HepG2 (cell line): ENCODE measurements around the gene SLC2A10. TPM values are rescaled to one million over a fixed set of nuclear protein-coding genes. Genes with fewer than 3 reads are reported as not detected.

Experiments used
- BRCA1 ChIP-seq: sonication (generic); formaldehyde crosslinking; IDR thresholded peaks from 2 replicates; pipeline ENCODE4 v1.4.0; 2020; ENCODE audit warnings: missing genetic modification reagents
- CHD4 ChIP-seq: fragments of 200-600 bp; sonication (generic); IDR thresholded peaks from 2 replicates; pipeline ENCODE4 v1.7.0; 2017; ENCODE audit warnings: mild to moderate bottlenecking, low read length, borderline replicate concordance
- CREM ChIP-seq, 2 experiments: sonication (generic) in 1 of 2; formaldehyde crosslinking in 1 of 2; IDR thresholded peaks; 2 replicates each; pipeline versions ENCODE4 v1.4.0 to v1.6.1; 2016 to 2020; ENCODE audit warnings: antibody characterized with exemption in 1 of 2, mild to moderate bottlenecking in 1 of 2, missing genetic modification reagents in 1 of 2
- IRF2 ChIP-seq: IDR thresholded peaks from 2 replicates; pipeline ENCODE4 v1.6.1; 2018; ENCODE audit warnings: missing genetic modification reagents, missing compliant biosample characterization
- MED8 ChIP-seq: sonication (generic); formaldehyde crosslinking; IDR thresholded peaks from 2 replicates; pipeline ENCODE4 v1.8.1; 2023; ENCODE audit warnings: mild to moderate bottlenecking, missing genetic modification reagents; ENCODE audit not compliant: insufficient replicate concordance
- MTF2 ChIP-seq: sonication (generic); formaldehyde crosslinking; IDR thresholded peaks from 2 replicates; pipeline ENCODE4 v1.5.0; 2020; ENCODE audit warnings: missing genetic modification reagents, borderline replicate concordance
- MZF1 ChIP-seq: sonication (generic); formaldehyde crosslinking; IDR thresholded peaks from 2 replicates; pipeline ENCODE4 v1.8.1; 2023; ENCODE audit warnings: mild to moderate bottlenecking, missing genetic modification reagents, borderline replicate concordance
- SP140L ChIP-seq: sonication (generic); formaldehyde crosslinking; IDR thresholded peaks from 2 replicates; pipeline ENCODE4 v1.4.0; 2020; ENCODE audit warnings: missing genetic modification reagents, borderline replicate concordance
- SP5 ChIP-seq: IDR thresholded peaks from 2 replicates; pipeline ENCODE4 v1.6.1; 2016; ENCODE audit warnings: low read depth, borderline replicate concordance
- TCF7L2 ChIP-seq: IDR thresholded peaks from 2 replicates; pipeline ENCODE4 v1.6.1; 2011; ENCODE audit warnings: mild to moderate bottlenecking, low read depth, low read length, moderate library complexity
- ZNF20 ChIP-seq: sonication (generic); formaldehyde crosslinking; IDR thresholded peaks from 2 replicates; pipeline ENCODE4 v1.4.0; 2020; ENCODE audit warnings: mild to moderate bottlenecking, moderate library complexity, missing genetic modification reagents
- ZNF264 ChIP-seq: sonication (generic); formaldehyde crosslinking; IDR thresholded peaks from 2 replicates; pipeline ENCODE4 v1.4.0; 2020; ENCODE audit warnings: missing genetic modification reagents
- ZNF337 ChIP-seq: sonication (generic); formaldehyde crosslinking; IDR thresholded peaks from 2 replicates; pipeline ENCODE4 v1.5.1; 2020; ENCODE audit warnings: missing genetic modification reagents, low read depth, mild to moderate bottlenecking, borderline replicate concordance
- ZNF629 ChIP-seq: sonication (generic); formaldehyde crosslinking; conservative IDR thresholded peaks from 2 replicates; pipeline ENCODE4 v1.5.0; 2020; ENCODE audit warnings: missing genetic modification reagents
- ZNF674 ChIP-seq: sonication (generic); formaldehyde crosslinking; IDR thresholded peaks from 2 replicates; pipeline ENCODE4 v1.5.0; 2020; ENCODE audit warnings: low read depth, mild to moderate bottlenecking, missing genetic modification reagents
- polyA plus RNA-seq, 8 experiments: library from polyadenylated mRNA; depleted of rRNA in 3 of 8; stranded (reverse) in 7 of 8; unstranded in 1 of 8; fragments of >200 nt; fragmentation: Illumina TruSeq in 4 of 8; extraction: Trizol in 4 of 8; gene quantifications; 2 replicates each; pipeline versions ENCODE4 v1.2.1 to v1.2.3, GENCODE V29; 2011 to 2016; ENCODE audit warnings: low read depth in 4 of 8, missing spikeins in 1 of 8, mixed read lengths in 1 of 8; ENCODE audit not compliant: insufficient read depth in 1 of 8
- total RNA-seq, 5 experiments: library from RNA; depleted of rRNA; stranded (reverse); fragments of >200 nt; fragmentation: Illumina TruSeq; extraction: Trizol; gene quantifications; 2 replicates each; pipeline ENCODE4 v1.2.3, GENCODE V29; 2016; ENCODE audit warnings: low read depth in 1 of 5
- TF ChIP-seq, protein P1 (sequence below): fragments of 450-650 bp; IDR thresholded peaks from 2 replicates; pipeline ENCODE4 v1.6.1; 2017
- TF ChIP-seq, protein P2 (sequence below): sonication (generic); formaldehyde crosslinking; IDR thresholded peaks from 2 replicates; pipeline ENCODE4 v1.4.0; 2020; ENCODE audit warnings: mild to moderate bottlenecking, missing genetic modification reagents
- TF ChIP-seq, protein P3 (sequence below): sonication (generic); formaldehyde crosslinking; IDR thresholded peaks from 2 replicates; pipeline ENCODE4 v1.8.1; 2022; ENCODE audit warnings: low read depth, mild to moderate bottlenecking, missing genetic modification reagents
- TF ChIP-seq, protein P4 (sequence below): sonication (generic); formaldehyde crosslinking; IDR thresholded peaks from 2 replicates; pipeline ENCODE4 v1.4.0; 2020; ENCODE audit warnings: missing genetic modification reagents, borderline replicate concordance
- TF ChIP-seq, protein P5 (sequence below): sonication (generic); formaldehyde crosslinking; IDR thresholded peaks from 2 replicates; pipeline ENCODE4 v1.5.0; 2020; ENCODE audit warnings: missing genetic modification reagents, mild to moderate bottlenecking, borderline replicate concordance

Gene SLC2A10
- total and polyA plus RNA-seq, 2 of the 13 experiments (the other 11 are each of a cell fraction or from before 2014, with no cell fraction given) = 16.0 to 18.4 TPM

DNA sequence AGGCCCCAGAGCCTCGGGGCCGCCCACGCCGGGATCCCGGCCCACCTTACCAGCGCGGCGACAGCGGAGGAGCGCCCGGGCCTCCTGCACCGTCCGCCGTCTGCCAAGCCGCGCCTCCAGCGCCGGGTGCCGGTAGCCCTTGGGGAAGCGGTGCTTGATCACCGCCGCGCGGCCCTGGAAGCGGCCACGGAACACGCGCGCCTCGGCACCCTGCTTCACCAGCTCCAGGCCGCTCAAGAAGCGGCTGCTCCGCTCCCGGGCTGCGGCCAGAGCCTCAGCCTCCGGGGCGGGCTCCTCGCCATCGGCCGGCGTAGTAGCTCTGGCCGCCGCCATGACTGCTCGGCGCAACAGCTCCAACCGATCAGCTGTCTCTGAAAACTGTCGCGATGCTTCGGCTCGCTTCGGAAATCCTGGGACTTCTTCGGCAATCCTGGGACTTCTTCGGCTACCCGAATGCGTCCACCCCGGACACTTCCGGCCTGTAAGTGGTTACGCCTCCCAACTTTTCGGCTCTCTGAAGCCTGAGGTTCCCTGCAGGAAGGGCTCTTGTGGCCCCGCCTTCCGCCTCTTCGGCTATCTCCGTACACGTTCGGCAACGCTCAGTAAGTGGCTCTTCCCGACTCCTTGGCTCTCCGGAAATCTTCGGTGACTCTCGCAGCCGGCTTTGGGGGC, 20.2 kb upstream of the SLC2A10 start, which contains the start of gene TP53RK (continued):
- TF ChIP-seq TCF7L2 = no peak
- TF ChIP-seq SP5 (CRISPR knock-in tag) = peak; percentile 82
- TF ChIP-seq MZF1 (CRISPR knock-in tag) = peak; percentile 52; the same call in 1 of the 2 replicates
- peak; percentile 72 for TF ChIP-seq ZNF264 (CRISPR knock-in tag)
- TF ChIP-seq, protein P1, sequence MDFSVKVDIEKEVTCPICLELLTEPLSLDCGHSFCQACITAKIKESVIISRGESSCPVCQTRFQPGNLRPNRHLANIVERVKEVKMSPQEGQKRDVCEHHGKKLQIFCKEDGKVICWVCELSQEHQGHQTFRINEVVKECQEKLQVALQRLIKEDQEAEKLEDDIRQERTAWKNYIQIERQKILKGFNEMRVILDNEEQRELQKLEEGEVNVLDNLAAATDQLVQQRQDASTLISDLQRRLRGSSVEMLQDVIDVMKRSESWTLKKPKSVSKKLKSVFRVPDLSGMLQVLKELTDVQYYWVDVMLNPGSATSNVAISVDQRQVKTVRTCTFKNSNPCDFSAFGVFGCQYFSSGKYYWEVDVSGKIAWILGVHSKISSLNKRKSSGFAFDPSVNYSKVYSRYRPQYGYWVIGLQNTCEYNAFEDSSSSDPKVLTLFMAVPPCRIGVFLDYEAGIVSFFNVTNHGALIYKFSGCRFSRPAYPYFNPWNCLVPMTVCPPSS = no peak
- no peak for TF ChIP-seq CREM (IDR thresholded peaks at IDR 0.05)
- TF ChIP-seq CREM (CRISPR knock-in tag; IDR thresholded peaks at IDR 0.05) = no peak
- TF ChIP-seq IRF2 (CRISPR knock-in tag) = peak; percentile 75
- TF ChIP-seq, protein P2, sequence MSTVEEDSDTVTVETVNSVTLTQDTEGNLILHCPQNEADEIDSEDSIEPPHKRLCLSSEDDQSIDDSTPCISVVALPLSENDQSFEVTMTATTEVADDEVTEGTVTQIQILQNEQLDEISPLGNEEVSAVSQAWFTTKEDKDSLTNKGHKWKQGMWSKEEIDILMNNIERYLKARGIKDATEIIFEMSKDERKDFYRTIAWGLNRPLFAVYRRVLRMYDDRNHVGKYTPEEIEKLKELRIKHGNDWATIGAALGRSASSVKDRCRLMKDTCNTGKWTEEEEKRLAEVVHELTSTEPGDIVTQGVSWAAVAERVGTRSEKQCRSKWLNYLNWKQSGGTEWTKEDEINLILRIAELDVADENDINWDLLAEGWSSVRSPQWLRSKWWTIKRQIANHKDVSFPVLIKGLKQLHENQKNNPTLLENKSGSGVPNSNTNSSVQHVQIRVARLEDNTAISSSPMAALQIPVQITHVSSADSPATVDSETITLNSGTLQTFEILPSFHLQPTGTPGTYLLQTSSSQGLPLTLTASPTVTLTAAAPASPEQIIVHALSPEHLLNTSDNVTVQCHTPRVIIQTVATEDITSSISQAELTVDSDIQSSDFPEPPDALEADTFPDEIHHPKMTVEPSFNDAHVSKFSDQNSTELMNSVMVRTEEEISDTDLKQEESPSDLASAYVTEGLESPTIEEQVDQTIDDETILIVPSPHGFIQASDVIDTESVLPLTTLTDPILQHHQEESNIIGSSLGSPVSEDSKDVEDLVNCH = no peak
- peak; percentile 95 for TF ChIP-seq ZNF337 (CRISPR knock-in tag)
- TF ChIP-seq, protein P3, sequence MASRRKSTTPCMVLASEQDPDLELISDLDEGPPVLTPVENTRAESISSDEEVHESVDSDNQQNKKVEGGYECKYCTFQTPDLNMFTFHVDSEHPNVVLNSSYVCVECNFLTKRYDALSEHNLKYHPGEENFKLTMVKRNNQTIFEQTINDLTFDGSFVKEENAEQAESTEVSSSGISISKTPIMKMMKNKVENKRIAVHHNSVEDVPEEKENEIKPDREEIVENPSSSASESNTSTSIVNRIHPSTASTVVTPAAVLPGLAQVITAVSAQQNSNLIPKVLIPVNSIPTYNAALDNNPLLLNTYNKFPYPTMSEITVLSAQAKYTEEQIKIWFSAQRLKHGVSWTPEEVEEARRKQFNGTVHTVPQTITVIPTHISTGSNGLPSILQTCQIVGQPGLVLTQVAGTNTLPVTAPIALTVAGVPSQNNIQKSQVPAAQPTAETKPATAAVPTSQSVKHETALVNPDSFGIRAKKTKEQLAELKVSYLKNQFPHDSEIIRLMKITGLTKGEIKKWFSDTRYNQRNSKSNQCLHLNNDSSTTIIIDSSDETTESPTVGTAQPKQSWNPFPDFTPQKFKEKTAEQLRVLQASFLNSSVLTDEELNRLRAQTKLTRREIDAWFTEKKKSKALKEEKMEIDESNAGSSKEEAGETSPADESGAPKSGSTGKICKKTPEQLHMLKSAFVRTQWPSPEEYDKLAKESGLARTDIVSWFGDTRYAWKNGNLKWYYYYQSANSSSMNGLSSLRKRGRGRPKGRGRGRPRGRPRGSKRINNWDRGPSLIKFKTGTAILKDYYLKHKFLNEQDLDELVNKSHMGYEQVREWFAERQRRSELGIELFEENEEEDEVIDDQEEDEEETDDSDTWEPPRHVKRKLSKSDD (CRISPR knock-in tag) = peak; percentile 51; the same call in 1 of the 2 replicates
- TF ChIP-seq MTF2 = peak; percentile 96; the same call in 1 of the 2 replicates
- TF ChIP-seq ZNF20 = 0 out of 2 replicates have a peak, but pooled peaks have one; percentile 84
- TF ChIP-seq, protein P4, sequence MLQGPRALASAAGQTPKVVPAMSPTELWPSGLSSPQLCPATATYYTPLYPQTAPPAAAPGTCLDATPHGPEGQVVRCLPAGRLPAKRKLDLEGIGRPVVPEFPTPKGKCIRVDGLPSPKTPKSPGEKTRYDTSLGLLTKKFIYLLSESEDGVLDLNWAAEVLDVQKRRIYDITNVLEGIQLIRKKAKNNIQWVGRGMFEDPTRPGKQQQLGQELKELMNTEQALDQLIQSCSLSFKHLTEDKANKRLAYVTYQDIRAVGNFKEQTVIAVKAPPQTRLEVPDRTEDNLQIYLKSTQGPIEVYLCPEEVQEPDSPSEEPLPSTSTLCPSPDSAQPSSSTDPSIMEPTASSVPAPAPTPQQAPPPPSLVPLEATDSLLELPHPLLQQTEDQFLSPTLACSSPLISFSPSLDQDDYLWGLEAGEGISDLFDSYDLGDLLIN = peak; percentile 7; the same call in 1 of the 2 replicates
- 0 out of 2 replicates have a peak, but pooled peaks have one; percentile 8 for TF ChIP-seq ZNF629 (CRISPR knock-in tag)
- no peak; the same call in 1 of the 2 replicates for TF ChIP-seq SP140L (CRISPR knock-in tag)
- peak; percentile 80; the same call in 1 of the 2 replicates for TF ChIP-seq BRCA1 (CRISPR knock-in tag)
- TF ChIP-seq, protein P5, sequence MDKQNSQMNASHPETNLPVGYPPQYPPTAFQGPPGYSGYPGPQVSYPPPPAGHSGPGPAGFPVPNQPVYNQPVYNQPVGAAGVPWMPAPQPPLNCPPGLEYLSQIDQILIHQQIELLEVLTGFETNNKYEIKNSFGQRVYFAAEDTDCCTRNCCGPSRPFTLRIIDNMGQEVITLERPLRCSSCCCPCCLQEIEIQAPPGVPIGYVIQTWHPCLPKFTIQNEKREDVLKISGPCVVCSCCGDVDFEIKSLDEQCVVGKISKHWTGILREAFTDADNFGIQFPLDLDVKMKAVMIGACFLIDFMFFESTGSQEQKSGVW (CRISPR knock-in tag) = no peak
- TF ChIP-seq CHD4 = no peak
- TF ChIP-seq ZNF674 = no peak
- TF ChIP-seq MED8 (CRISPR knock-in tag) = peak; percentile 57
